Activated CD4-positive, alpha-beta T cell treated with anti-CD3 and anti-CD28 coated beads, Interleukin-2, amount 50 U/mL, for 16 hours (primary cell): ENCODE results near the gene PACSIN1.
"Not testable (repeated sequence)": the region's sequence is repeated elsewhere in the genome, so short reads cannot be mapped to it uniquely, and the experiment has no call there.

ENCODE experiments used
- DNase-seq: peaks from one replicate; pipeline ENCODE4 v3.0.0-alpha.2; 2020

The PACSIN1 gene

DNA sequence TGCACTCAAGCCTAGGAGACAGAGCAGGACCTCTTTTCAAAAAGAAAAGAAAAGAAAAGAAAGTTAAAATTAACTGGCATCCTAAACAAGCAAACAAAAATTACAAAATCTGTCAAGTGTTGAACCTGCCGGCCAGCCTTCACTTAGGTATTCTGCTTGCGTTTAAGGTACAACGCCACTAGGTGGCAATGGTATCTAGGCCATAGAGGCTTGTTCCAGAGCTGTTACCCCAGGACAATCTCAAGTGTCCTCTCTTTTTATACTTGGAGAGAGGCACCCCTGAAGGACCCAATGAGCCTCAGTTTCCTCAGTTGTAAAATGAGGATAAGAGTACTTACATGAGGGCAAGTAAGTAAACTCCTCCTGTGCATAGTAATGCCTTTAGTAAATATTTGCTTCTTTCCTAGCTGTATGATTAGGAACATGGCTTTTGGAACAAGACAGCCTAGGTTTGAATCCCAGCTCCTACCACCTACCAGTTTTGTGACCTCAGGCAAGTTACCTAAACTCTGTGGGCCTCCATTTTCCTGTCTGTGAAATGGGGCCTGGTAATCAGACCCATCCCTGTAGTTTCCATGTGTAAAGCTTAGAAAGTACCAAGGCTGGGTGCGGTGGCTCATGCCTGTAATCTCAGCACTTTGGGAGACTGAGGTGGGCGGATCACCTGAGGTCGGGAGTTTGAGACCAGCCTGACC is 5.8 kb upstream of the PACSIN1 start:
- DNase-seq, result peak; percentile 59

DNA sequence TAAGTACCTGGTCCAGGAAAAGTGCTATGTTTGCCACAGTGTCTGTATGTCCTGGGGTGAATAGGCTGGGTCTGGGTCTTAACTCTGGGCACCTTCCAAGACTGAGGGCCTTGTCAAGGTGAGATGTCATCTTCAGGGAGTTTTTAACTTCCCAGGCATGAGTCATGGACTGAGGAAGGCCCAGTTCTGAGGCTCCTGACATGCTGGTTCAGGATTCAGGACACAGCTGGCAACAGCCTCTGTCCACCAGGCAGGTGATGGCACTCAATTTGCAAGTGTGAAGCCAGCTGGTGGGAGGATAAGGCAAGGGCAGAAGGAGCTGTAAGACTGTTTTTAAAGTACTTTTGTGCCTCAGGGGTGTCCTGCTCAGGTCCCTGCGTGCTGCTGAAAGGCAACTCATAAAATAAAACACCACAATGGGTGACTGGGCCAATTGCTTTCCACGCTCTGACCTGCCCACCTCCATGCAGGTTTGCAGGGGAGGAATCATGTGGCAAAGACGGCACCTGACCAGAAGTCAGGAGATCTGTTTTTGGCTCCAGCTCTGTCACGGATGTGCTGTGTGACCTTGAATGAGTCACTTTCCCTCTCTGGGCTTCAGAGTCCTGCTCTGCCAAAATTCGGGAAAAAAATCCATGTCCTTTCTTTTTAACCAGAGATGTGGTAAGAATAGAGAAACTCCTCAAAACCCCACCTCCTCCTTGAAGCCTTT is 4.9 kb upstream of the PACSIN1 start:
- no peak for DNase-seq

DNA sequence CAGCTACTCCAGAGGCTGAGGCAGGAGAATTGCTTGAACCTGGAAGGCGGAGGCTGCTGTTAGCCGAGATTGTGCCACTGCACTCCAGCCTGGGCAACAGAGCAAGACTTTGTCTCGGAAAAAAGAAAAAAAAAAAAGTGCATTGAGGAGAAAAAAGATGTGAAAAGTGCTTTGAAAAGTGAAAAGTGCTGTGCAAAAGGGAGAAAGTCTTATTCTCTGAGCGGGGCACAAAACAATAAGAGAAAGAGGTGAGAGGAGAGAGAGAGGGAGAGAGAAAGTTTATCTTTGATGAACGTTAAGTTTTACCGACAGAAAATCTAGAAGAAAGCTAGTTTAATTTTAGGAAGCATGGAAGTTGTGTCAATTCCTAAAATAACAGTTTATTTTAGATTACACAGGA is 3.9 kb upstream of the PACSIN1 start:
- DNase-seq, result no peak

DNA sequence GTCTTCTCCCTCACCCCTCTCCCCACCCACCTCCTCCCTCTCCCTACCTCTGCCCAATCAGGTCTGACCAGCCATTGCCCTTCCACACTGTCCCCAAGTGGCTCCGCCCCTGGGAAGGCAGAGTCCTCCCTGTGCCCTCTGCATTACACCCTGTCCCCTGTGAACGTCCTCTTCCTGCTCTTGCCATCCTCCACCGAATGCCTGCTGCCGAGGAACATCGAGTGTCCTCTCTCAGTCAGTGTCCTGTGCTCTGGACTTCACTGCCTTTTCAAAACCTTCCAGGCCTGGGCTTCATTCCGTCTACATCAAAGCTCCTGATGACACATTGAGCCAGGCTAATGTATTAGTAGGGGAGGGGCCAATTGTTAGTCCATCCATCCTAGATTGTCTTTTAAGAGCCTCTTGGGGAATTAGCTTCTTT is 3.3 kb upstream of the PACSIN1 start:
- no peak for DNase-seq

DNA sequence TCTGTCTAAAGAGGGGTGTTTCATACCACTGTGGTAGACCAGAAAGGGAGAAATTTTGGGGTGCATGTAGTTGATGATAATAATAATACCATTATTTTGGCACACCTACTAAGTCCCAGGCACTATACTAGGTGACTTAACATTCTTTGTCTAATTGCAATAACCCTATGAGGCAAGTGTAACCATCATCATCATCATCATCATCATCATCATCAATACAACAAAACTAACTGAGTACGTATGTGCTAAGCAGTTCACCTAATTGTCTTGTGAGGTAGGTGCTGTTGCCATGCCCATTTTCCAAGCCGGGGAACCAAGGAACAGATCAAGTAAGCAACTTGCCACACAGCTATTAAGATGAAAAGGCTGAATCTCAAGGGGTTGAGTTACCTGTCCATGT is 2.6 kb upstream of the PACSIN1 start:
- DNase-seq, result no peak

DNA sequence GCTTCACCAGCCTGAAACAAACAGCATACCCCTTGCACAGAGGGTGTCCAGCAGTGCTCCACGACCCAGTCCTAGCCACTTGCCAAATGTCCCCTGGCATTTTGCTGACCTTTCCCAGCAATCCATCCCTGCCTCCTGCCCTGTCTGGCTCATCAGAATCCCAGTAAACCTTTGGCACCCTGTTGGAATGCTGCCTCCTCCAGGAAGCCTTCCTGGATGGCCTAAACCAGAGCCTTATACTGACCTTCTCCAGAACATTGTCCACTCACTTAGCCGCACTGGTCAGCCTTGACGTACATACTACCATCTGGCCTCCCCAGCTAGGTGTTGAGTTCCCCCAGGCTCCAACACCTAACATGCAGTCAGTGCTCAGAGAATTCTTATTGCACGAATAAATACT is 2.0 kb upstream of the PACSIN1 start:
- DNase-seq, result no peak

DNA sequence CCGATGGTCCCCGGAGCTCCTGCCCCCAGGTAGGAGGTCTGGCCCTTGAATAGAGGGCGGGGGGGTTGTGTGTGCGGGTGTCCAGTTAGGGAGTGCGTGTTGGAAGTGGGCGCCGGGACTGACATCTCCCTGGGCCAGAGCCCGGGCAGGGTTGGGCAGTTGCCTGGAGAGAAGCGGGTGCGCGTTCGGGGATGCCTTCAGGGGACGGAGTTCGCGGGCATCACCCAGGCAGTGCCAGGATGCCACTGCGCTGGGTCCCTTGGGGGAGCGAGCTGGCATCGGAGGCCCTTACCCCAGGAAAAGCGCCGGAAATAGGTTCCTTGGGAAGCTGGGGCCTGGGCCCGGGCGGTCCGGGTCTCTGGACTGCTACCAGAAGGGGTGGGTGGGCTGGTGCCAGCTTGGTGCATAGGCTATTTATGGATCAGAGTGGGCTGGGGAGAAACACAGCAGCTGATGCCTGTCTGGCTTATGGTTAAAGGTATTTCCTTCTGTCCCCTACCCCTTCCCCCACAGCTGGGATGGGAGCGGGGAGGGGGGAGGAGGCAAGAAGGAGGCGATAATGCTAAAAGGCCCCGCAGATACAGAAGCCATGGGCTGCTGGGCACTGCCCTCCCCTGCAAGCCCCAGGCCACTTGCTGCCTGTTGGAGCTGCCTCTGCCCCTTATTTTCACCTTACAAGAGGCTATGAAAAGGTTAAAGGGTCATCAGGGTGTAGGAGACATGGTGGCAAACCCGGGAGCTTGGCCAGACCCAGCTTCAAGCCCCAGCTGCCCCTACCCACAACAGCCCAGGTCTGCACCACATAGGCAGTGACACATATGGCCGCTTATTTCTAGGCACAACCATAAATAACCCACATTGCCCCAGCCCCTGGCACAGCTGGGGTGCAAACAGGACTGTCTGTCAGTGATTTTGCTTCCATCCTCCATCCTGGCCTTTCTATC is 638 bp downstream of the PACSIN1 start:
- no peak for DNase-seq

DNA sequence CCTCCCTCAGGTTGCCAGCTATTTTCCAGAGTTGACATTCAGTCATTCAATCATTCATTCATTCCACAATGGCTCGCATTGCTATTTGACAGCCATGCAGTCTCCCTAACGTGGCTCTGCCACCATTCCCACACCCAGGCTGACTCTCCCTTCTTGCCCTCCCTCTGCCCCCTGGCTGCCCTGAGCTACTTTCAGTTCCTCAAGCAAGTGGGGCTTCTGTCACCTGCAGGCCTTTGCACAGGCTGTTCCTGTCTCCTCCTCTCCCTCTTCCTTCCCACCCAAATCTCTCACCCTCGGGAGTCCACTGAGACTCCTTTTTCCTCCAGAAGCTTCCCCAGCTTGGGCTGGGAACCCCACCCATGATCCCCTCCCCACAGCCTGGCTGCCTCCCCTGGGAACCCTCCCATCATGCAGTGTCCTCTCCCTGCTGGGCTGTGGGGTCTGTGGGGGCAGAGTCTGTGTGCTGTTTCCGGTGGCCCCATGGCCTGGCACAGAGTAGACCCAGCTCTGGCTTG is 2.6 kb downstream of the PACSIN1 start:
- no peak for DNase-seq

DNA sequence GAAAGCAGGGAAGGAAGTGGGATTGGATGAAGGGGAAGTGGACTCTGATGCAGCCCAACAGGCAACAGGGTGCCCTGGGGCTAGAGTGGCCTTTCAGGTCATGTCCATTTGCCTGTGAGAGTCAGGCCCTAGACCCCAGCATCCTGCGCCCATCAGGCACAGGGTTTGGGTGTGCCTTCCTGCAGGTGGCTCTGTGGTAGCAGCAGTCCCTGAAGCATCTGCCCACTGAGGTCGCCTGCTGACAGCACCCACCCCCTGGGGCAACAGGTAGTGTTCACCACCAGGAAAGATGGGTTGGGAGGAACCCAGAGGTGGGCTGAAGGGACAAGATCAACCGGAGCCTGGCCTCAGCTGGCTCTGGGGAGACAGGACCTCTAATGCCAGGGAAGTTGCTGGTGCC is 3.6 kb downstream of the PACSIN1 start:
- no peak for DNase-seq

DNA sequence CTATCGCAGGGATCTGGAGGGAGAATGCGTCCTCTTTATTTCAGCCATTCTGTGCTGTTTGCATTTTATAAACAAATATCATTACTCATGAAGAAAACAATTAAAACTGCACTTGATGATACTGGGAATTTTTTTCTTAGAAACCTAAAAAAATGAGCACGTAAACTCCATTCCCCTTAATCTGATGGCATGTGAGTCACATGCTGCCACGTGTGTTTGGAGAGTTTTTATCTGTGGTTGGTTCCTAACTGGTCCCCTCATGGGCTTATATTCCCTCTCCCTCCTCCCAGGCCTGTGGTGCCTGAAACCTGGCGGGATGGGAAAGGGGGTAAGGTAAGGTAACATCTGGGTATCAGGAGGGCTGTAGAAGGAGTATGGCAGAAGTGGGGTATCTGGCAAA is 6.5 kb downstream of the PACSIN1 start:
- no peak for DNase-seq

DNA sequence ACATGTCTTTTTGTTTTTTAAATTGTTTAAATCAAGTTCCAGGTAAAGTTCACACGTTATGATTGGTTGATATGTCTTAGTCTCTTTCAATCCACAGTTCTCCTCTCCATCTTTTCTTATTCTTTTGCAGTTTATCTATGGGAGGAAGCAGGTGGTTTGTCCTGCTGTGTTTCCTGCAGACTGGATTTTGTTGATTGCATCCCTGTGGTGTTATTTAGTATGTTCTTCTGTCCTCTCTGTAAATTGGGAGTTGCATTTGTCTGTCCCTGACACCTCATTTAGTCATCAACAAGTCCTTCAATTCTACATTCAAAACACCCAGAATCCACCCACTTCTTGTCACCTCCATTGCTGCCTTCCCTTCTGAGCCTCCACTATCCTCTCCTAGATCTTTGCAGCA is 8.1 kb downstream of the PACSIN1 start:
- DNase-seq, result no peak

DNA sequence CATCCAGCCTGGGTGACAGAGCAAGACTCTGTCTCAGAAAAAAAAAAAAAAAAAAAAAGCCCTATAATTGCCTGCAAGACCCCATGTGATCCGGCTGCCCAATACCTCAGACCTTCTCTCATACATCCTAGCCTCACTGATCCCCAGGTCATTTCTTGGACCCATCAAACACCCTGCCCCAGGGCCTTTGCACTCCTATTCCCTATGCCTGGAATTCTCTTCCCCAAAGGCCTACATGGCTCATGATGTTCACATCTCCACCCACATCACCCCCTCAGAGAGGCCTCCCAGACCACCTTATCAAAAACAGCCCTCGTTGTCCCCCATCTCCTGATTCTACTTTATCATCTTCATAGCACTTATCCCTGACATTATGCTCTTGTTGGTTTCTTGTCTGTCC is 8.9 kb downstream of the PACSIN1 start:
- DNase-seq, result no peak

DNA sequence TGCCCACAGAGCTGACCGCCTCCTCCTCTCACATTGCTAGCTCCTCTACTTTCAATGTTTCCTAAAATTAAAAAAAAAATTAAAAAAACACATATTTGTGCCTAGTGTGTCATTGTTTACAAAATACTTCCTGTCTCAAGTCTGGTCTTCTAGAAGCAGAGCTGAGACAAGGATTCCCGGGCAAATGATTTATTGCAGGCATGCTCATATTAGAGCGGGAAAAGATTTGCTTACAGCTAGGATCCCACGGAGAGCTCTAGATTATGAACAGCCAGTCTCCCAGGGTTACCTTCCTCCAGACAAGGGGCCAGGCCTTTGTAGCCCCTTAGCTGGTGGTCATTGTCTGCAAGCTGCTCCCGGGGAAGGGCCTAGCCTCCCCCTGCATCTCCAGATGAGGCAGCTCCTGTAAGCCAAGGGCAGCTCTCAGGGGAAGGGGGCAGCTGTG is 9.4 kb downstream of the PACSIN1 start:
- DNase-seq, result no peak

DNA sequence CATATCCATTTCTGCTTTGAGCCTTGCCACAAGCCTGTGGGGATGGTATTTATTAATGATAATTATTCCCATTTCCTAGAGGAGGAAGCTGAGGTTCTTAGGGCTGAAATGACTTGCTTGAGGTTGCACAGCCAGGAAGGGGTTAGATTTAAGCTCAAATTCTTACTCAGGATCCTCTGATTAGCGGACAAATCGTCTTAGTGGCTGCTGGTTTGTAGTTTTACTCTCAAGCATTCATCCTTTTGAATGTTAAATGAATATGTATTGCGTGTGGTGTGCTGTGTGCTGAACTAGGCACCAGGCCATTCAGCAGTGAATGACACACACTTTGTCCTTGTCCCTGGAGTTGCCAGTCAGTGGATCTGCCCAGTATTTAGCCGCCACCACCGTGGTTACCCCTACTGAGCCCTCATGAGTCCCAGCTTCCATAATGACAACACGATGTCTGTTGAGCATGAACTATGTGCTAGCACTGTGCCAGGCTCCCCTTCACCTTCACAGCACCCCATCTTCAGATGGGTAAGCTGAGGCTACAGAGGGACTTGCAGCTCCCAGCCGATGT is 10.0 kb downstream of the PACSIN1 start:
- no peak for DNase-seq

DNA sequence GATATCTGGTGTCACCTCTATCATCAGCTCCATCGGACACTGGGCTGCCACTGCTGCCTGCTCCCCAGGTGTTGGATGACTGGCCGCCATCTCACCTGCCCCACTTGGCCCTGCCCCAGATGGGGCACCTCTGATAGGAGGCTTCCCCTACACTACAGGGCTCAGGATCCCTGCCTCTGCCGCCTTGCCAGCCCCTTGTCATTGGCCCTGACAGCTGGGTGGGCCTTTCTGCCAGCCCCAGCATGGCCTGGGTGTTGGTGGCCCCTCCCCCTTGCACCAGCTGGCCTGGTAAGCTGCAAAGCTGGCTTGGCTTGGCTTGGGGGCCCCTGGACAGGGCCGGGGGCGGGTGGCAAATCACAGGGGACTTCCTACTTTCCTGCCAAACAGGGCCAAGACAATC is 10.6 kb downstream of the PACSIN1 start:
- no peak for DNase-seq

DNA sequence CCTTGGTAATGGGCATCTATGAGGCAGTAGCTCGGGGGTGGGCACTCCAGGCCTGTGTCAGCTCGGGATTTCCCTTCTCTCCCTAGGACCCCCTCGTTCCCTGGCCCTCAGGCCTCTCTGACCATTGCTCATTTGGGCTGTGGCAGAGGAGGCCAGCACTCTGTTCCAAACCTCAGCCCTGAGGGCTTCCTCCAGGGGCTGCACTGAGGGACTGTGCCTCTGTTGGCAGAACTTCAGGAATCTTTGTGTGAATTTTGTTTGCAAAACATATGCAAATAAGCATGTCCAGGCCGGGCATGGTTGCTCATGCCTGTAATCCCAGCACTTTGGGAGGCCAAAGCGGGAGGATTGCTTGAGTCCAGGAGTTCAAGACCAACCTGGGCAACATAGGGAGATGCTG is 11.0 kb downstream of the PACSIN1 start:
- no peak for DNase-seq

DNA sequence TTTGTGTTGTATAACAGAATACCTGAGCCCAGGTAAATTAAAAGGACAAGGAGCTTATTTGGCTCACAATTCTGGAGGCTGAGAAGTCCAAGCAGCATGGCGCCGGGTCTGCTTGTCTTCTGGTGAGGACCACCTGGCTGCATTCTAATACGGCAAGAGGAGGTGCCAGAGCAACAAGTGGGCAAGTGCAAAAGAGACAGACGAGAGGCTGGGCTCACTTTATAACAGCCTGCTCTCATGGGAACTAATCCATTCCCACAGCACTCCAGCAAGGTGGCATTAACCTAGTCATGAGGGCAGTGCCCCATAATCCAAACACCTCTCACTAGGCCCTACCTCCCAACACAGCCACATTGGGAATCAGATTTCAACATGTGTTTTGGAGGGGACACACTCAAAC is 12.9 kb downstream of the PACSIN1 start:
- DNase-seq, result no peak

DNA sequence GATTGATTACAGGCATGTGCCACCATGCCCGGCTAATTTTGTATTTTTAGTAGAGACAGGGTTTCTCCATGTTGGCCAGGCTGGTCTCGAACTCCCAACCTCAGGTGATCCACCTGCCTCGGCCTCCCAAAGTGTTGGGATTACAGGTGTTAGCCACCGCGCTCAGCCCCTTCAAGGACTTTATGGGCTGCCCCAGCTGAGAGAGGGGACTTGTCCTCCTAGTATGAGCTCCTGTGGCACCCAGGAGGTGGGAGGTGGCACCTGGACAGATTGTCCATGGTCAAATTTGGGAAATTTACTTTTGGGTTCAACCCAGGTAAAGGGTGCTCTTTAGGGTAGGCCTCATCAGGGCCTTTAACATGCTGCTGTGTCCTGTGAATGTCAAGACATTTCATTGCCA is 17.9 kb downstream of the PACSIN1 start:
- DNase-seq, result not testable (repeated sequence)

DNA sequence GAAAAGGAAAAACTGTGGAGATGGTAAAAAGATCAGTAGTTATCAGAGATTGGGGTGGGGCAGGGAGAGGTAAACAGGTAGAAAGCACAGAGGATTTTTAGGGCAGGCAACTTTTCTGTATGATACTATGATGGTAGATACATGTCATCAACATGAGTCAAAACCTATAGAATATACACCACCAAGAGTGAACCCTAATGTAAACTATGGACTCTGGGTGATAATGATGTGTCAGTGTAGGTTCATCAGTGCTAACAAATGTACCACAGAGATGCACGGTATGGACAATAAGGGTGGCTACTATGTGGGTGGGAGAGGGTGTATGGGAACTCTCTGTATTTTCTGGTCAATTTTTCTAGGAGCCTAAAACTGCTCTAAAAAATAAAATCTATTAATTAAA is 18.5 kb downstream of the PACSIN1 start:
- peak; percentile 14 for DNase-seq

DNA sequence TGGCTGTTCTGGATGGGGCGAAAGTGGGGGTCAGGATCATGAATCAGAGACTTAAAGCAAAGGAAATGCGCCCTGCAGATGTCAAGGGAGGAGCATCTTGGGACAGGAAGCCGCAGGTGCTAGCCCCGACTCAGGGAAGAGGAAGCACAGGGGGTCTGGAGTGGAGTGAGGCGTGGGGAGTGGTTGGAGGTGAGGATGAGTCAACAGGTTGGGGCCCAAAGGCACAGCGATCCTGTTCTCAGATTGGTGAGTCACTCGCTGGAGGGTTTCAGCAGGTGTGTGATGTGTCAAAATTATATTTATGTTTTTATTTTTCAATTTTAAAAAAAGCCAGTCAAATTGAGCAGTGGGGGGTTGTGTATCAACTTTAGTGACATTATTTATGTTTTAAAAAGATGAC is 19.0 kb downstream of the PACSIN1 start:
- DNase-seq, result peak; percentile 89

DNA sequence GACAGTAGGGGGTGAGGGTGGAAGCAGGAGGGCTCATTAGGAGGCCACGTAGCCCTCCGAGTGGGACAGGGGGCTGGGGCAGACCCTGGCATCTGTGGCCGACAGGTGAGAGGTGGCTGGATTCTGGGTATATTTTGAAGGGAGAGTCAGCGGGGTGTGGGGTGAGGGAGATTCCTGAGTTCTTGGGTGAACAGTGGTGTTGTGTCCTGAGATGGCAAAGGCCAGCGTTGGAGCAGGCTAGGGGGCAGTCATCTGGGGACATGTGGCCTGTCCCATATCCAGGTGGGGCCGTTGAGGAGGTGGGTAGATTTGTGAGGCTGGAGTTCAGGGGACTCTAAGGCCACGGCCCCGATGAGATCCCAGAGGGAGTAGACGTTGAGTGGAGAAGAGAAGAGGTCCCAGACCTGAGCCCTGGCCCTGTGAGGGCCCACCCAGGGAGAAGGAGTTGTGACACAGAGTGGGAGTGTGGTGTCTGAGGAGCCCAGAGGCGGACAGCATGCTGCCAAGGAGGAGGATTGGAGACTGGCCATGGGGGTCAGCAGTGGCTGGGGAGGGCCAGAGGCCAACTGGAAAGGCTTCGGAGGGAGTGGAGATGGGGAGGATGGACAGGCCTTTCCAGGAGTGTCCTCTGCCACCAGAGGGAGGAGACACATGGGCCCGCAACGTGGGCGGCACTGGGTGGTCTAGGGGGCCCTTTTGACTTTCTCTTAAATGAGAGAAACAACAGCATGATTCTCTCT is 19.6 kb downstream of the PACSIN1 start:
- no peak for DNase-seq

DNA sequence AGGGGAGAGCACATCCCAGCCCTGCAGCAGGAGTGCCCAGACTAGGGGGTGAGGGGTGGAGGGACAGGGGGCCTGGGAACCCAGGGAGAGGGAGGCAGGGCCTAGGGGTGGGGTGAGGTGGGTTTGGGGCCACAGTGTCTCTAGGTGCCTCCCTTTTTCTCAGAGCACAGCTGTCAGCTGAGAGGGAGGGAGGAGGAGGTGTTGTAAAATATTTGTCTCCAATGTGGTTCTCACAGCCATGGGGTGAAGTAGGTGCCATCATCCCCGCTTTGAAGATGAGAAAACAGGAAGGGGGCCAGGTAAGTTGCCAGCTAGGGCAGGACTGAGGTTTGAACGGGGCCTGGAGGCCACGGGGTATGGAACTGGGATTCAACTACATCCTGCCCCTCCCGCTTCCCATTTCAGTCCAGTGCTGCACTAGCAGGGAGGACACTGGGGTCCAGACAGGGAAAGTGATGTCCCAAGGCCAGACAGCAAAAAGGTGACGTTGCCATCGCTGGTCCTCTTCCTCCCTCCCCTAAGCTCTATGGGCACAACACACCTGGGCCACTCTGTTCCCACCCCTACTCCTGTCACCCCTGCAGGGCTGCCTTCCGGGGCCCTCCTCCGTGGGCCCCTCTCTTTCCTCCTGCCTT is 20.3 kb downstream of the PACSIN1 start:
- no peak for DNase-seq
